ENCODE data around the gene KCNH2. TPM values are rescaled to one million over a fixed set of nuclear protein-coding genes. Genes with fewer than 3 reads are reported as not detected.

The KCNH2 gene
- total and polyA plus RNA-seq, 8 donors, result 1.4 to 27.9 (median 3.9) TPM

DNA sequence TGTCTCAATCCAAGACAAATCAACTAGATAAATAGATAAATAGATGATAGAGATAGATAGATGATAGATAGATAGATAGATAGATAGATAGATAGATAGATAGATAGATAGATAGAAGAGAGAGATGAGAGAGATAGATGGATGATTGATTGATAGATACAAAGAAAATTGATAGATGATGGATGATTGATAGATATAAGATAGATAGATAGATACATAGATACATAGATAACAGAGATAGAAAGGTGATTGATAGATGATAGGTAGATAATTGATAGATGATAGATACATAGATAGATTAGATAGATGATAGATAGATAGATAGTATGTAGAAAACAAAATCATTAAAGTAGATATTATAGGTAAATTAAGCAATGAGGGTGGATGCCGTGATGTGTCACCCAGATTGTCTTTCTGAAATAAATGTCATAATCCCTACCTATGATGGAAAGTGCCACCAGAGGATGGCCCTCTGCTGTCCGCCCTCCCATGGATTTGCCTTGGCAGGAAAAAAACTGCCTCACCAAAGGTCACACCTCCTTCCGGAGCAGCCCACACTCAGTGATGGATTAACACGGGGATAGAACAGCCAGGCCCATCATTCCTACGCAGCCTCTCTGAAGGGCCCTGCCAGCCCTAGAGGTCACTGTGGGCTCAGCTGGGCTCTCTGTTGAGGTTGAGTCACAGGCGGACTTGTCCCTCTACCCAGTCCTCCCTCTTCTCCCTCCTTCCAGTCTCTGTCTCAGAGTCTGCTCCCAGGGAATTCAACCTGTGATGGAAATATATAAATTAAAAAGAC lies 50.8 kb downstream of the KCNH2 start:
- intact Hi-C loops (cut with DNase I), result no loop called here
- Histone ChIP-seq H3K27me3 (no peaks in the 10 kb centered on the region), H3K36me3 (no peaks in the 10 kb centered on the region), H3K4me1 (no peaks in the 10 kb centered on the region), H3K4me3 (no peak overlapping the region), H3K9me3 (no peaks in the 10 kb centered on the region), H3K27ac (no peak overlapping the region)
- WGBS, 2 donors, result 58 to 65% methylated on average over 6 of the region's 6 CpGs
- TF ChIP-seq, protein P1, sequence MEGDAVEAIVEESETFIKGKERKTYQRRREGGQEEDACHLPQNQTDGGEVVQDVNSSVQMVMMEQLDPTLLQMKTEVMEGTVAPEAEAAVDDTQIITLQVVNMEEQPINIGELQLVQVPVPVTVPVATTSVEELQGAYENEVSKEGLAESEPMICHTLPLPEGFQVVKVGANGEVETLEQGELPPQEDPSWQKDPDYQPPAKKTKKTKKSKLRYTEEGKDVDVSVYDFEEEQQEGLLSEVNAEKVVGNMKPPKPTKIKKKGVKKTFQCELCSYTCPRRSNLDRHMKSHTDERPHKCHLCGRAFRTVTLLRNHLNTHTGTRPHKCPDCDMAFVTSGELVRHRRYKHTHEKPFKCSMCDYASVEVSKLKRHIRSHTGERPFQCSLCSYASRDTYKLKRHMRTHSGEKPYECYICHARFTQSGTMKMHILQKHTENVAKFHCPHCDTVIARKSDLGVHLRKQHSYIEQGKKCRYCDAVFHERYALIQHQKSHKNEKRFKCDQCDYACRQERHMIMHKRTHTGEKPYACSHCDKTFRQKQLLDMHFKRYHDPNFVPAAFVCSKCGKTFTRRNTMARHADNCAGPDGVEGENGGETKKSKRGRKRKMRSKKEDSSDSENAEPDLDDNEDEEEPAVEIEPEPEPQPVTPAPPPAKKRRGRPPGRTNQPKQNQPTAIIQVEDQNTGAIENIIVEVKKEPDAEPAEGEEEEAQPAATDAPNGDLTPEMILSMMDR (IDR thresholded peaks at IDR 0.05), result no peak
- ATAC-seq, result no peak
- no peak for DNase-seq
- peak; percentile 82 for FAIRE-seq

DNA sequence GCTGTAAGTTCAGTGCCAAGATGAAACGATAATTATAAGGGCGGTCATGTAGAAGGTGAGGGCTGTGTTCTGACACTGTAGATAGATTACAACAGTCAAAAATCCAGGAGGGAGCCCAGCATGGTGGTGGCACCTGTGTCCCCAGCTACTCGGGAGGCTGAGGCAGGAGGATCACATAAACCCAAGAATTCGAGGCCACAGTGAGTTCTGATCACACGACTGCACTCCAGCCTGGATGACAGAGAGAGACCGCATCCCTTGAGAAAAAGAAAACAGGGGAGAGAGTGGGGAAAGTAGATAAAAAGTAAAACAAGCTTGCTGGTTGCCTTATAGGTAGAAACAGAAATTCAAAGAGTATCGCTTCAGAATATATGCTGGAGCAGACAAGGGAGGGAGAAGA lies 52.1 kb downstream of the KCNH2 start:
- ATAC-seq (no peak), DNase-seq (no peak), FAIRE-seq (no peak)
- intact Hi-C loops (cut with DNase I), result no loop called here
- Histone ChIP-seq H3K4me1 (no peaks in the 10 kb centered on the region), H3K4me3 (no peak overlapping the region), H3K27me3 (no peaks in the 10 kb centered on the region), H3K36me3 (no peaks in the 10 kb centered on the region), H3K9me3 (no peaks in the 10 kb centered on the region), H3K27ac (no peak overlapping the region)
- 76 to 78% methylated on average over 7 of the region's 7 CpGs for WGBS, 2 donors
- TF ChIP-seq, protein P1 (IDR thresholded peaks at IDR 0.05), result no peak

DNA sequence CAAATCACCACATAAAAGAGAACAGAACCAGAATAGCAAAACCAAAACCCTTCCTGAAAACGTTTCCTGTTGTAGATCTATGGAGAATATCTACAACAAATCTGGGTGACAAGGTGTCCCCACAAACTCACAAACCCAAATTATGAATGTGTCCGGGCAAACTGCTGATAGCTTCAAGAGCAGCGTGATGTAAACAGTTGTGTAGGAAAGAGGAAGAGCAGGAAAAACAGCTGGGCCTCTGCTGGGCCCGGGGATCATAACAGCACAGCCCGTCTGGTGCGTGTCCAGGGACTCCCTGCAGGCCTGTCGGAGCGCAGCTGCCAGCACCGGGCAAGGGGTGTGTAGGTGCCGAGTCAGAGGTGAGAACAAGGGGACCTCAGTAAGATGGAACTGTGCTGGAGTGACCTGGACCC lies 53.7 kb downstream of the KCNH2 start:
- no peaks in the 10 kb centered on the region for H3K36me3 ChIP-seq
- no peaks in the 10 kb centered on the region for H3K27me3 ChIP-seq
- TF ChIP-seq, protein P1 (IDR thresholded peaks at IDR 0.05), result no peak
- no peak overlapping the region for H3K27ac ChIP-seq
- ATAC-seq, result no peak
- DNase-seq, result no peak
- no peak overlapping the region for H3K4me3 ChIP-seq
- FAIRE-seq, result no peak
- intact Hi-C loops (cut with DNase I), result no loop called here
- H3K9me3 ChIP-seq, result no peaks in the 10 kb centered on the region
- 71 to 73% methylated on average over 10 of the region's 10 CpGs for WGBS, 2 donors
- no peaks in the 10 kb centered on the region for H3K4me1 ChIP-seq

DNA sequence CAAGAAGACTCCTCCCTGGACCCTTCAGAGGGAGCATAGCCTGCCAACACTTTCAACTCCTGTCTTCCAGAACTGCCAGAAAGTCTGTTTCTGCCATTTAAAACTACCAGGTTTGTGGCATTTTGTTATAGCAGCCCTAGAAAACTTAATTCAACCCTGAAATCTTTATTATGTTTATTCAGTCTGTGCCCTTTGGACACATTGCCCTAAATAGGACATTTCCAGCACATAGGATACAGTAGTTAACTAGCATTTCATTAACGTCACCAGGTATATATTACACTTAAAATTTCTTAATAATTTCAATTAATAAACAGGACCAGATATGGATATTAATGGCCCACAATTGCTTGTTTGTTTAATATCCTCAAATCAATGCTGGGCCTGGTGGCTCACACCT lies 54.3 kb downstream of the KCNH2 start:
- no peaks in the 10 kb centered on the region for H3K27me3 ChIP-seq
- intact Hi-C loops (cut with DNase I), result no loop called here
- H3K27ac ChIP-seq, result no peak overlapping the region
- no peaks in the 10 kb centered on the region for H3K36me3 ChIP-seq
- no peak for FAIRE-seq
- no peak for ATAC-seq
- 67 to 68% methylated on average over 1 of the region's 1 CpG for WGBS, 2 donors
- no peak overlapping the region for H3K4me3 ChIP-seq
- TF ChIP-seq, protein P1 (IDR thresholded peaks at IDR 0.05), result no peak
- H3K9me3 ChIP-seq, result no peaks in the 10 kb centered on the region
- no peaks in the 10 kb centered on the region for H3K4me1 ChIP-seq
- no peak for DNase-seq

DNA sequence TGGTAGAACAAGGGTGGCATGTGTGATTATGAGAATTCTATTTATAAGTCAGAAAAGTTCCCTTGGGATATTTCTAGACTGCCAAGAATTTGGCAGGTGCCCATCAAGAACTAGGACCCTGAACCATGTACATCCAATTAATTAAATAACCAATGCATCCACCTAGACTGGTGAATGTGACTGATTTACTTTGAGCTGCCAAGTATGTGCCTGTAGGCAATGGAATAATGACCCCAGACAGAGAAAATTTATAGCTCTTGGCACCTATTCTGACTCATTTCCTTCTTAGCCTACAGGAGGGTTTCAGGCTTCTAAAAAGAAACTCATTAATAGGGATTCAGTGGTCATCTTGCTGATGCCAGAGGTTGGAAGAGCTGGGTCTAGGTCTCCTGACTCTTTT lies 54.9 kb downstream of the KCNH2 start:
- intact Hi-C loops (cut with DNase I), result no loop called here
- DNase-seq, result no peak
- no peak overlapping the region for H3K4me3 ChIP-seq
- FAIRE-seq, result no peak
- TF ChIP-seq, protein P1 (IDR thresholded peaks at IDR 0.05), result no peak
- ATAC-seq, result peak in 1 of 4 donors; percentile 43
- no peaks in the 10 kb centered on the region for H3K9me3 ChIP-seq
- H3K27ac ChIP-seq, result no peak overlapping the region
- H3K27me3 ChIP-seq, result no peaks in the 10 kb centered on the region
- no peaks in the 10 kb centered on the region for H3K4me1 ChIP-seq
- no peaks in the 10 kb centered on the region for H3K36me3 ChIP-seq

All from pancreas (tissue), 10 donors.